SK-N-SH treated with all-trans-retinoic acid at 6 μM for 48 hours (cell line): ENCODE results near the gene SLC16A4.

Experiments used
- ARNTL ChIP-seq: fragments of 450-650 bp; formaldehyde crosslinking; IDR thresholded peaks from 2 replicates; pipeline ENCODE4 v1.5.0; 2020; ENCODE audit warnings: low read depth, mild to moderate bottlenecking, moderate library complexity, borderline replicate concordance
- CREB5 ChIP-seq: fragments of 250-450 bp; sonication (Bioruptor Pico); IDR thresholded peaks from 2 replicates; pipeline ENCODE4 v1.5.1; 2020; ENCODE audit warnings: low read depth, mild to moderate bottlenecking, moderate library complexity
- CSDC2 ChIP-seq: fragments of 250-450 bp; sonication (Bioruptor Pico); IDR thresholded peaks from 2 replicates; pipeline ENCODE4 v1.5.0; 2020; ENCODE audit warnings: mild to moderate bottlenecking, moderate library complexity
- GLIS3 ChIP-seq: fragments of 250-450 bp; sonication (Bioruptor Pico); IDR thresholded peaks from 2 replicates; pipeline ENCODE4 v1.5.0; 2020; ENCODE audit warnings: mild to moderate bottlenecking, moderate library complexity
- OSR1 ChIP-seq: fragments of 250-450 bp; sonication (Bioruptor Pico); IDR thresholded peaks from 2 replicates; pipeline ENCODE4 v1.8.0; 2022; ENCODE audit warnings: moderate library complexity, mild to moderate bottlenecking, inconsistent platforms
- PATZ1 ChIP-seq: fragments of 250-450 bp; sonication (Bioruptor Pico); IDR thresholded peaks from 2 replicates; pipeline ENCODE4 v1.8.0; 2020; ENCODE audit warnings: mild to moderate bottlenecking, moderate library complexity, borderline replicate concordance
- RARB ChIP-seq: fragments of 250-450 bp; sonication (Bioruptor Pico); IDR thresholded peaks from 2 replicates; pipeline ENCODE4 v1.8.0; 2021; ENCODE audit warnings: mild to moderate bottlenecking, moderate library complexity
- TOX ChIP-seq: fragments of 250-450 bp; sonication (Bioruptor Pico); IDR thresholded peaks from 2 replicates; pipeline ENCODE4 v1.8.0; 2021; ENCODE audit warnings: mild to moderate bottlenecking, moderate library complexity, borderline replicate concordance
- TSHZ2 ChIP-seq: fragments of 250-450 bp; sonication (Bioruptor Pico); IDR thresholded peaks from 2 replicates; pipeline ENCODE4 v1.5.0; 2020; ENCODE audit warnings: mild to moderate bottlenecking, moderate library complexity
- ZFP3 ChIP-seq: fragments of 250-450 bp; sonication (Bioruptor Pico); IDR thresholded peaks from 2 replicates; pipeline ENCODE4 v1.5.0; 2020; ENCODE audit warnings: mild to moderate bottlenecking, moderate library complexity
- ZFP30 ChIP-seq: fragments of 450-650 bp; formaldehyde crosslinking; IDR thresholded peaks from 2 replicates; pipeline ENCODE4 v1.5.0; 2022; ENCODE audit warnings: mild to moderate bottlenecking, moderate library complexity

- TF ChIP-seq GLIS3 (no peak), ARNTL (no peak), CREB5 (CRISPR knock-in tag) (no peak), PATZ1 (CRISPR knock-in tag) (no peak), OSR1 (CRISPR knock-in tag) (no peak), ZFP3 (CRISPR knock-in tag) (no peak), RARB (CRISPR knock-in tag) (no peak), ZFP30 (no peak), CSDC2 (CRISPR knock-in tag) (no peak), TSHZ2 (CRISPR knock-in tag) (no peak), TOX (no peak)
Measured at GRCh38 chr1:110324667-110325066, 66.2 kb downstream of the SLC16A4 start.
